C4-2B (cell line): Measurements from ENCODE around the gene TMEM259.

Experiments
- CTCF ChIP-seq: fragments of 450-650 bp; conservative IDR thresholded peaks from 2 replicates; pipeline ENCODE4 v1.5.1; 2017; ENCODE audit warnings: mild to moderate bottlenecking
- ZFX ChIP-seq: fragments of 450-650 bp; IDR thresholded peaks from 2 replicates; pipeline ENCODE4 v1.6.1; 2017

GRCh38 chr19:1000095-1000494, 20.8 kb downstream of the TMEM259 start, which contains the start of gene GRIN3B:
- peak; percentile 83 for TF ChIP-seq CTCF
- TF ChIP-seq ZFX: no peak
